H1 (cell line): ENCODE results near the gene CLIP3. TPM values are rescaled to one million over a fixed set of nuclear protein-coding genes. Genes with fewer than 3 reads are reported as not detected.

ENCODE experiments used
- CTCF ChIA-PET: fragments of 300-600 bp; sonication (Branson Sonifier 250); formaldehyde crosslinking; loops from one replicate; lab custom pipeline; 2021; ENCODE audit not compliant: partially characterized antibody; lab: Charles Lee
- POLR2A ChIA-PET: fragments of 300-600 bp; sonication (Branson Sonifier 250); formaldehyde crosslinking; loops from one replicate; lab custom pipeline; 2021; ENCODE audit warnings: inconsistent platforms; ENCODE audit not compliant: partially characterized antibody; lab: Charles Lee
- DNase-seq, 2 experiments: peaks; one replicate each; pipeline versions ENCODE4 v3.0.0 to v3.0.0-alpha.2; 2010 to 2022; ENCODE audit warnings: low spot score in 2 of 2, low read depth in 1 of 2, mixed read lengths in 1 of 2
- FAIRE-seq: peaks from 2 replicates; lab custom pipeline; 2011; peaks lifted over from hg19 to GRCh38; lab: Jason Lieb, UNC
- H2AFZ ChIP-seq: 2 replicates; pipeline ENCODE4 v1.8.1; 2012; ENCODE audit warnings: low read length, inconsistent platforms
- H2AK5ac ChIP-seq: 2 replicates; pipeline ENCODE4 v1.6.1; 2013; ENCODE audit warnings: low read depth, low read length
- H2BK120ac ChIP-seq: replicated peaks from 2 replicates; pipeline ENCODE3; 2013; ENCODE audit warnings: low read depth, low read length, inconsistent platforms
- H2BK12ac ChIP-seq: 2 replicates; pipeline ENCODE4 v1.6.1; 2013; ENCODE audit warnings: low read depth, low read length
- H2BK15ac ChIP-seq: 2 replicates; pipeline ENCODE4 v1.6.1; 2013; ENCODE audit warnings: low read length
- H2BK20ac ChIP-seq: 2 replicates; pipeline ENCODE4 v1.6.1; 2013; ENCODE audit warnings: low read length
- H2BK5ac ChIP-seq: 2 replicates; pipeline ENCODE4 v1.6.1; 2013; ENCODE audit warnings: low read depth, low read length
- H3K14ac ChIP-seq: 2 replicates; pipeline ENCODE4 v1.6.1; 2013; ENCODE audit warnings: inconsistent platforms; ENCODE audit not compliant: insufficient read length
- H3K18ac ChIP-seq: 2 replicates; pipeline ENCODE4 v1.6.1; 2013; ENCODE audit warnings: low read length; ENCODE audit errors: extremely low read depth
- H3K23ac ChIP-seq: 2 replicates; pipeline ENCODE4 v1.6.1; 2013; ENCODE audit warnings: inconsistent platforms; ENCODE audit not compliant: insufficient read length
- H3K23me2 ChIP-seq: 2 replicates; pipeline ENCODE4 v1.6.1; 2013; ENCODE audit warnings: low read depth, low read length
- H3K27ac ChIP-seq: 2 replicates; pipeline ENCODE4 v1.6.1; 2011; ENCODE audit warnings: low read depth, low read length, inconsistent platforms
- H3K27me3 ChIP-seq, 4 experiments: replicated peaks in 1 of 4; 1 replicate in 1 of 4; 2 replicates in 3 of 4; pipeline versions ENCODE4 v1.6.1 to v1.8.1; 2011 to 2013; ENCODE audit warnings: low read length in 3 of 4, mild to moderate bottlenecking in 3 of 4, inconsistent platforms in 2 of 4, mixed read lengths in 2 of 4, moderate library complexity in 1 of 4; ENCODE audit not compliant: control insufficient read depth in 3 of 4, insufficient read depth in 3 of 4; ENCODE audit errors: extremely low read depth in 1 of 4
- H3K36me3 ChIP-seq, 4 experiments: 2 replicates each; pipeline versions ENCODE4 v1.6.1 to v1.8.1; 2011 to 2013; ENCODE audit warnings: mild to moderate bottlenecking in 4 of 4, low read length in 3 of 4, moderate library complexity in 2 of 4, control low read depth in 1 of 4, inconsistent platforms in 1 of 4; ENCODE audit not compliant: insufficient read depth in 4 of 4, control insufficient read depth in 2 of 4
- H3K4ac ChIP-seq: replicated peaks from 2 replicates; pipeline ENCODE3; 2013; ENCODE audit warnings: low read length, low read depth, mixed read lengths, inconsistent platforms; ENCODE audit not compliant: insufficient read length
- H3K4me1 ChIP-seq, 4 experiments: replicated peaks in 1 of 4; 1 replicate in 1 of 4; 2 replicates in 3 of 4; pipeline versions ENCODE4 v1.6.1 to v1.8.1; 2011 to 2013; ENCODE audit warnings: low read length in 3 of 4, inconsistent platforms in 2 of 4, mixed read lengths in 1 of 4; ENCODE audit not compliant: insufficient read depth in 4 of 4, control insufficient read depth in 3 of 4
- H3K4me2 ChIP-seq, 2 experiments: 2 replicates each; pipeline versions ENCODE4 v1.6.1 to v1.8.1; 2011 to 2013; ENCODE audit warnings: low read depth in 2 of 2, low read length in 2 of 2, control low read depth in 1 of 2, inconsistent platforms in 1 of 2, mild to moderate bottlenecking in 1 of 2; ENCODE audit not compliant: insufficient read depth in 1 of 2
- H3K4me3 ChIP-seq, 4 experiments: fragments of 200-600, 300-600 bp in 1 of 4; sonication (generic), shearing (Covaris generic), sonication (Bioruptor Twin) in 1 of 4; 2 replicates each; pipeline versions ENCODE4 v1.5.1 to v1.8.1; 2011 to 2016; ENCODE audit warnings: low read length in 4 of 4, low read depth in 3 of 4, control low read depth in 2 of 4, inconsistent platforms in 2 of 4, mild to moderate bottlenecking in 2 of 4, mixed read lengths in 1 of 4, moderate library complexity in 1 of 4; ENCODE audit not compliant: insufficient read depth in 2 of 4; ENCODE audit errors: extremely low read depth in 1 of 4
- H3K56ac ChIP-seq: replicated peaks from 2 replicates; pipeline ENCODE3; 2013; ENCODE audit warnings: low read depth, mild to moderate bottlenecking, mixed read lengths, low read length, inconsistent platforms; ENCODE audit not compliant: insufficient read length
- H3K79me1 ChIP-seq: 2 replicates; pipeline ENCODE4 v1.6.1; 2013; ENCODE audit warnings: low read depth, low read length, control low read depth
- H3K79me2 ChIP-seq, 2 experiments: 2 replicates each; pipeline versions ENCODE4 v1.6.1 to v1.8.1; 2012 to 2013; ENCODE audit warnings: low read length in 2 of 2, mild to moderate bottlenecking in 2 of 2, inconsistent platforms in 1 of 2; ENCODE audit not compliant: insufficient read depth in 2 of 2, control insufficient read depth in 1 of 2
- H3K9ac ChIP-seq, 4 experiments: replicated peaks in 1 of 4; 1 replicate in 1 of 4; 2 replicates in 3 of 4; pipeline versions ENCODE4 v1.6.1 to v1.8.1; 2011 to 2013; ENCODE audit warnings: low read depth in 3 of 4, low read length in 3 of 4, control low read depth in 2 of 4, mild to moderate bottlenecking in 2 of 4, moderate library complexity in 2 of 4, inconsistent platforms in 1 of 4; ENCODE audit errors: extremely low read depth in 1 of 4
- H3K9me3 ChIP-seq, 2 experiments: 2 replicates each; pipeline versions ENCODE4 v1.6.1 to v1.8.1; 2012 to 2013; ENCODE audit warnings: mild to moderate bottlenecking in 2 of 2, moderate library complexity in 2 of 2, control low read depth in 1 of 2, inconsistent platforms in 1 of 2, low read depth in 1 of 2, low read length in 1 of 2, mixed read lengths in 1 of 2; ENCODE audit not compliant: insufficient read depth in 2 of 2
- H4K20me1 ChIP-seq, 2 experiments: replicated peaks in 1 of 2; 2 replicates each; pipeline versions ENCODE3 to v1.8.1; 2011 to 2013; ENCODE audit warnings: inconsistent platforms in 2 of 2, low read length in 2 of 2, mild to moderate bottlenecking in 1 of 2; ENCODE audit not compliant: insufficient read depth in 2 of 2, control insufficient read depth in 1 of 2
- H4K5ac ChIP-seq: 2 replicates; pipeline ENCODE4 v1.6.1; 2013; ENCODE audit warnings: low read length, low read depth, mixed read lengths, inconsistent platforms; ENCODE audit not compliant: insufficient read length
- H4K8ac ChIP-seq: 2 replicates; pipeline ENCODE4 v1.8.0; 2013; ENCODE audit warnings: mild to moderate bottlenecking, moderate library complexity, low read length, inconsistent platforms; ENCODE audit not compliant: insufficient read depth; ENCODE audit errors: extremely low read depth
- H4K91ac ChIP-seq: replicated peaks from 2 replicates; pipeline ENCODE3; 2013; ENCODE audit warnings: low read length, mixed read lengths, inconsistent platforms; ENCODE audit not compliant: insufficient read length
- ASH2L ChIP-seq: fragments of 200-600, 300-600 bp; sonication (generic); IDR thresholded peaks from one replicate; pipeline ENCODE4 v1.7.1; 2017; ENCODE audit warnings: low read length
- ATF2 ChIP-seq: IDR thresholded peaks from 2 replicates; pipeline ENCODE4 v1.6.1; 2012; ENCODE audit warnings: low read length, inconsistent platforms
- GTF2F1 ChIP-seq: IDR thresholded peaks from 2 replicates; pipeline ENCODE4 v1.6.1; 2012; ENCODE audit warnings: low read depth, low read length, improper control_type of control experiment, borderline replicate concordance
- MAX ChIP-seq: IDR thresholded peaks from 2 replicates; pipeline ENCODE4 v1.6.1; 2012; ENCODE audit warnings: inconsistent platforms
- NRF1 ChIP-seq: IDR thresholded peaks from 2 replicates; pipeline ENCODE4 v1.6.1; 2011; ENCODE audit warnings: mild to moderate bottlenecking, low read depth, low read length, improper control_type of control experiment
- POLR2AphosphoS5 ChIP-seq: IDR thresholded peaks from 2 replicates; pipeline ENCODE4 v1.6.1; 2011; ENCODE audit warnings: low read depth, low read length
- RBBP5 ChIP-seq: IDR thresholded peaks from 2 replicates; pipeline ENCODE4 v1.7.1; 2012; ENCODE audit warnings: low read depth, mild to moderate bottlenecking, inconsistent platforms, low read length, moderate library complexity, borderline replicate concordance
- RXRA ChIP-seq: IDR thresholded peaks from 2 replicates; pipeline ENCODE4 v1.6.1; 2011; ENCODE audit warnings: low read depth, mild to moderate bottlenecking, low read length, moderate library complexity; ENCODE audit not compliant: insufficient read depth
- SIRT6 ChIP-seq: IDR thresholded peaks from one replicate; pipeline ENCODE4 v1.7.1; 2012; ENCODE audit warnings: low read length, inconsistent platforms
- SP1 ChIP-seq: IDR thresholded peaks from 2 replicates; pipeline ENCODE4 v1.6.1; 2011; ENCODE audit warnings: low read depth, low read length
- SUZ12 ChIP-seq: fragments of 200-600 bp; sonication (generic); IDR thresholded peaks from 2 replicates; pipeline ENCODE4 v1.6.1; 2012; ENCODE audit warnings: mild to moderate bottlenecking, inconsistent platforms, low read length, moderate library complexity, mixed read lengths
- TCF12 ChIP-seq: IDR thresholded peaks from 2 replicates; pipeline ENCODE4 v1.6.1; 2011; ENCODE audit warnings: low read depth, mild to moderate bottlenecking, low read length
- YY1 ChIP-seq: IDR thresholded peaks from 2 replicates; pipeline ENCODE4 v1.6.1; 2011; ENCODE audit warnings: low read depth, mild to moderate bottlenecking, low read length
- WGBS, 2 experiments: shearing (Covaris generic) in 1 of 2; methylation state at CpG; one replicate each; pipeline versions ENCODE4 v1.1.6 to v1.1.7; 2013 to 2015; ENCODE audit warnings: low lambda C conversion rate in 2 of 2, mixed read lengths in 2 of 2, inconsistent platforms in 1 of 2, low coverage in 1 of 2, missing lambda C conversion rate in 1 of 2; ENCODE audit not compliant: insufficient replicate concordance in 2 of 2, insufficient coverage in 1 of 2, insufficient read length in 1 of 2; ENCODE audit errors: extremely low coverage in 1 of 2, missing lambda C conversion rate in 1 of 2; 5-methylcytosine and 5-hydroxymethylcytosine counted together
- polyA plus RNA-seq, 7 experiments: library from polyadenylated mRNA; depleted of rRNA in 3 of 7; stranded (reverse) in 5 of 7; unstranded in 2 of 7; fragments of >200 nt in 5 of 7; fragments of 200-250 nt in 2 of 7; gene quantifications; 1 replicate in 5 of 7; 2 replicates in 1 of 7; 4 replicates in 1 of 7; pipeline versions ENCODE4 v1.2.1 to v1.2.3, GENCODE V29; 2011 to 2013; ENCODE audit warnings: missing spikeins in 2 of 7, mixed read lengths in 2 of 7
- total RNA-seq: library from RNA; stranded (reverse); fragmentation: NEBNext Ultra II Directional; extraction: Animal tissue kit (Norgen Biotek cat#: 25700); gene quantifications from 2 replicates; pipeline ENCODE4 v1.2.1, GENCODE V29; 2021

Gene CLIP3
- total and polyA plus RNA-seq, 2 of the 8 experiments (the other 6 are each of a cell fraction or from before 2014, with no cell fraction given) = 5.9 to 21.7 TPM

GRCh38 chr19:36023432-36023831, 9.2 kb downstream of the CLIP3 start:
- H4K91ac ChIP-seq = no peak overlapping the region
- H3K27ac ChIP-seq = no peak overlapping the region
- H3K4me2 ChIP-seq = no peak overlapping the region
- no peak overlapping the region for H2BK120ac ChIP-seq
- H2BK15ac ChIP-seq = no peak overlapping the region
- ChIA-PET POLR2A (interaction anchor here (0.9 to 2.4 kb wide), 2 partner anchors 9 to 13 kb away, joined by 3 to 7 read pairs; partner anchors contain the start of gene ALKBH6), CTCF (interaction anchor here (1.3 to 1.4 kb wide), 2 partner anchors 28 to 38 kb away, joined by 3 to 4 read pairs; no protein-coding TSS in a partner anchor)
- no peaks in the 10 kb centered on the region for H3K9me3 ChIP-seq
- no peaks in the 10 kb centered on the region; a peak in 1 of 7 replicates for H3K27me3 ChIP-seq
- no peak overlapping the region for H2BK5ac ChIP-seq
- H3K9ac ChIP-seq = no peak overlapping the region
- no peak overlapping the region for H3K14ac ChIP-seq
- no peaks in the 10 kb centered on the region for H3K4me1 ChIP-seq
- FAIRE-seq = no peak
- no peak overlapping the region for H2BK12ac ChIP-seq
- no peak overlapping the region for H4K8ac ChIP-seq
- no peaks in the 10 kb centered on the region for H3K79me1 ChIP-seq
- no peak overlapping the region for H3K23ac ChIP-seq
- 86% methylated on average over 5 of the region's 5 CpGs; no CpG with 5 or more reads in 1 of the 2 experiments for WGBS, 2 experiments
- no peak for DNase-seq
- H3K56ac ChIP-seq = no peak overlapping the region
- H3K23me2 ChIP-seq = no peaks in the 10 kb centered on the region
- no peak overlapping the region for H3K4ac ChIP-seq
- H3K4me3 ChIP-seq = no peak overlapping the region
- no peak overlapping the region for H2AFZ ChIP-seq
- no peaks in the 10 kb centered on the region for H3K79me2 ChIP-seq
- no peak overlapping the region for H3K18ac ChIP-seq
- H4K20me1 ChIP-seq = peaks cover 0 to 3% of the 10 kb centered on the region in 2 experiments
- no peak overlapping the region for H2AK5ac ChIP-seq
- H4K5ac ChIP-seq = no peak overlapping the region
- H2BK20ac ChIP-seq = no peak overlapping the region
- peaks cover 0 to 26% (median 5%) of the 10 kb centered on the region in 4 experiments; a peak in 4 of 8 replicates for H3K36me3 ChIP-seq
- TF ChIP-seq RXRA = no peak
- no peak for TF ChIP-seq NRF1
- TF ChIP-seq YY1 = no peak
- TF ChIP-seq RBBP5 = no peak
- no peak for TF ChIP-seq MAX
- no peak for TF ChIP-seq ATF2
- TF ChIP-seq SUZ12 = no peak
- TF ChIP-seq SP1 = no peak
- no peak for TF ChIP-seq TCF12
- no peak for TF ChIP-seq GTF2F1
- no peak for TF ChIP-seq SIRT6
- no peak for TF ChIP-seq POLR2AphosphoS5
- no peak for TF ChIP-seq ASH2L
